HCT116 (cell line): Measurements from ENCODE around the gene SCN2A. TPM values are rescaled to one million over a fixed set of nuclear protein-coding genes. Genes with fewer than 3 reads are reported as not detected.

ENCODE experiments used
- ATAC-seq: fragments of 200-7000 bp; cut with Tn5 transposase; 2 replicates; pipeline ENCODE4 v1.9.1; 2020; ENCODE audit warnings: mild to moderate bottlenecking, moderate library complexity
- BruUV-seq: library from RNA; stranded (reverse); fragments of 400-500 nt; replicated peaks from 2 replicates; lab custom pipeline; 2021; lab: Mats Ljungman, UMichigan
- CTCF ChIA-PET: fragments of 300-600 bp; sonication (Branson Sonifier 250); formaldehyde crosslinking; loops from one replicate; lab custom pipeline; 2021; ENCODE audit warnings: antibody characterized with exemption; lab: Charles Lee
- POLR2A ChIA-PET: fragments of 300-600, 350-600 bp; sonication (Branson Sonifier 250); formaldehyde crosslinking; loops from one replicate; lab custom pipeline; 2021; ENCODE audit warnings: antibody characterized with exemption; lab: Charles Lee
- RAD21 ChIA-PET, 2 experiments: fragments of 300-600 bp; sonication (Branson Sonifier 250); formaldehyde crosslinking; loops; one replicate each; lab custom pipeline; 2023; ENCODE audit warnings: low total read pairs in 2 of 2; ENCODE audit not compliant: uncharacterized antibody in 2 of 2, unreplicated experiment in 2 of 2, low non-redundant PET in 1 of 2; lab: Charles Lee
- DNase-seq: peaks from one replicate; pipeline ENCODE4 v3.0.0-alpha.2; 2010; ENCODE audit warnings: low read depth, low spot score
- H2AFZ ChIP-seq: fragments of 200-600 bp; shearing (Covaris generic), sonication (generic); 2 replicates; pipeline ENCODE4 v1.6.1; 2017; ENCODE audit warnings: low read depth, mixed run types, mixed read lengths, antibody characterized with exemption, low read length; ENCODE audit not compliant: poor library complexity, severe bottlenecking
- H3K27ac ChIP-seq: 2 replicates; pipeline ENCODE4 v1.5.1; 2012; ENCODE audit warnings: low read depth, low read length
- H3K27me3 ChIP-seq: fragments of 200-600 bp; sonication (generic); 2 replicates; pipeline ENCODE4 v1.6.1; 2016; ENCODE audit warnings: mixed run types, low read length, mixed read lengths; ENCODE audit not compliant: insufficient read depth
- H3K36me3 ChIP-seq, 2 experiments: fragments of 200-500 bp in 1 of 2; fragments of 200-600 bp in 1 of 2; sonication (Bioruptor generic) in 1 of 2; sonication (generic) in 1 of 2; 2 replicates each; pipeline versions ENCODE4 v1.5.1 to v1.6.1; 2014 to 2016; ENCODE audit warnings: low read length in 2 of 2, inconsistent platforms in 1 of 2, mixed read lengths in 1 of 2, mixed run types in 1 of 2; ENCODE audit not compliant: insufficient read depth in 2 of 2, control insufficient read depth in 1 of 2
- H3K4me1 ChIP-seq, 2 experiments: fragments of 200-600 bp in 1 of 2; sonication (generic) in 1 of 2; 2 replicates each; pipeline versions ENCODE4 v1.5.1 to v1.6.1; 2012 to 2017; ENCODE audit warnings: low read length in 2 of 2, inconsistent platforms in 1 of 2, mild to moderate bottlenecking in 1 of 2, mixed read lengths in 1 of 2, mixed run types in 1 of 2, moderate library complexity in 1 of 2; ENCODE audit not compliant: insufficient read depth in 2 of 2, control insufficient read depth in 1 of 2
- H3K4me2 ChIP-seq: fragments of 200-600 bp; sonication (generic); 2 replicates; pipeline ENCODE4 v1.6.1; 2017; ENCODE audit warnings: mixed run types, low read length, mixed read lengths
- H3K4me3 ChIP-seq, 2 experiments: fragments of 200-600 bp in 1 of 2; sonication (generic) in 1 of 2; replicated peaks in 1 of 2; 2 replicates each; pipeline ENCODE4 v1.5.1; 2011 to 2016; ENCODE audit warnings: low read length in 2 of 2, control low read depth in 1 of 2, low read depth in 1 of 2, mild to moderate bottlenecking in 1 of 2, mixed read lengths in 1 of 2, mixed run types in 1 of 2
- H3K79me2 ChIP-seq: fragments of 200-600 bp; sonication (generic); 2 replicates; pipeline ENCODE4 v1.6.1; 2017; ENCODE audit warnings: mild to moderate bottlenecking, mixed run types, low read length, moderate library complexity, mixed read lengths; ENCODE audit not compliant: insufficient read depth
- H3K9ac ChIP-seq: fragments of 200-600 bp; sonication (generic); 2 replicates; pipeline ENCODE4 v1.6.1; 2016; ENCODE audit warnings: low read length, mixed read lengths
- H3K9me2 ChIP-seq: fragments of 200-600 bp; sonication (generic), shearing (Covaris generic); 2 replicates; pipeline ENCODE4 v1.6.1; 2017; ENCODE audit warnings: mixed run types, mild to moderate bottlenecking, moderate library complexity; ENCODE audit not compliant: insufficient read depth
- H3K9me3 ChIP-seq, 2 experiments: fragments of 200-500 bp in 1 of 2; fragments of 200-600 bp in 1 of 2; sonication (Bioruptor generic) in 1 of 2; sonication (generic) in 1 of 2; 2 replicates each; pipeline ENCODE4 v1.6.1; 2014 to 2017; ENCODE audit warnings: low read length in 2 of 2, mixed read lengths in 2 of 2, inconsistent platforms in 1 of 2, low read depth in 1 of 2, mild to moderate bottlenecking in 1 of 2, mixed run types in 1 of 2, moderate library complexity in 1 of 2; ENCODE audit not compliant: control insufficient read depth in 1 of 2, insufficient read depth in 1 of 2
- H4K20me1 ChIP-seq: fragments of 200-600 bp; sonication (generic), shearing (Covaris generic); 2 replicates; pipeline ENCODE4 v1.6.1; 2017; ENCODE audit warnings: mixed run types, mild to moderate bottlenecking, moderate library complexity; ENCODE audit not compliant: insufficient read depth
- ATF3 ChIP-seq: IDR thresholded peaks from 2 replicates; pipeline ENCODE4 v1.6.1; 2012
- CEBPB ChIP-seq: IDR thresholded peaks from 2 replicates; pipeline ENCODE4 v1.6.1; 2012; ENCODE audit warnings: low read depth
- CTCF ChIP-seq, 3 experiments: fragments of 200-600 bp in 1 of 3; sonication (generic) in 1 of 3; IDR thresholded peaks in 2 of 3; conservative IDR thresholded peaks in 1 of 3; 2 replicates each; pipeline ENCODE4 v1.5.1; 2012 to 2017; ENCODE audit warnings: low read depth in 2 of 3, low read length in 2 of 3, antibody characterized with exemption in 1 of 3, borderline replicate concordance in 1 of 3, control low read depth in 1 of 3, mild to moderate bottlenecking in 1 of 3, mixed read lengths in 1 of 3, mixed run types in 1 of 3, moderate library complexity in 1 of 3; ENCODE audit not compliant: insufficient read depth in 1 of 3
- EGR1 ChIP-seq: IDR thresholded peaks from 2 replicates; pipeline ENCODE4 v1.6.1; 2012; ENCODE audit warnings: low read depth
- EZH2phosphoT487 ChIP-seq: fragments of 200-600 bp; IDR thresholded peaks from 2 replicates; pipeline ENCODE4 v1.6.1; 2018; ENCODE audit warnings: antibody characterized with exemption, borderline replicate concordance
- FOSL1 ChIP-seq: IDR thresholded peaks from 2 replicates; pipeline ENCODE4 v1.6.1; 2012; ENCODE audit warnings: low read depth
- POLR2A ChIP-seq: IDR thresholded peaks from 2 replicates; pipeline ENCODE4 v1.7.0; 2011; ENCODE audit warnings: borderline replicate concordance; ENCODE audit not compliant: insufficient read depth, insufficient read length; ENCODE audit errors: extremely low read depth
- POLR2AphosphoS5 ChIP-seq: IDR thresholded peaks from 2 replicates; pipeline ENCODE4 v1.6.1; 2011; ENCODE audit warnings: mild to moderate bottlenecking, low read depth, low read length, moderate library complexity
- REST ChIP-seq: IDR thresholded peaks from 2 replicates; pipeline ENCODE4 v1.6.1; 2012; ENCODE audit warnings: low read depth
- SIN3A ChIP-seq: IDR thresholded peaks from 2 replicates; pipeline ENCODE4 v1.6.1; 2012; ENCODE audit warnings: low read depth
- SP1 ChIP-seq: IDR thresholded peaks from 2 replicates; pipeline ENCODE4 v1.6.1; 2012; ENCODE audit warnings: low read depth
- TCF7L2 ChIP-seq: IDR thresholded peaks from 2 replicates; pipeline ENCODE4 v1.7.0; 2011; ENCODE audit warnings: borderline replicate concordance, inconsistent platforms; ENCODE audit not compliant: insufficient read depth, insufficient read length; ENCODE audit errors: extremely low read depth
- YY1 ChIP-seq: IDR thresholded peaks from 2 replicates; pipeline ENCODE4 v1.6.1; 2011; ENCODE audit warnings: low read length, low read depth, moderate library complexity, mild to moderate bottlenecking; ENCODE audit not compliant: insufficient replicate concordance; ENCODE audit errors: extremely low read depth
- ZBTB33 ChIP-seq: IDR thresholded peaks from 2 replicates; pipeline ENCODE4 v1.6.1; 2011; ENCODE audit warnings: mild to moderate bottlenecking, low read length, moderate library complexity; ENCODE audit not compliant: insufficient replicate concordance; ENCODE audit errors: extremely low read depth
- ZFX ChIP-seq: fragments of 450-650 bp; IDR thresholded peaks from 2 replicates; pipeline ENCODE4 v1.6.1; 2017
- ZNF274 ChIP-seq: fragments of 200-500 bp; sonication (Bioruptor generic); IDR thresholded peaks from 2 replicates; pipeline ENCODE4 v1.6.1; 2014; ENCODE audit warnings: mild to moderate bottlenecking, low read depth, low read length, inconsistent platforms
- intact Hi-C: fragments of 100-400 bp; cut with micrococcal nuclease; formaldehyde crosslinking; loops from 2 replicates; pipeline ENCODE4 v1.10.0; 2022
- total RNA-seq: library from RNA; stranded (reverse); gene quantifications from one replicate; pipeline ENCODE4 v1.2.1, GENCODE V29; 2021; ENCODE audit not compliant: unreplicated experiment

The SCN2A gene
- total RNA-seq, 1 experiment from 2014 or later, result 0.25 TPM

- Histone ChIP-seq H4K20me1 (no peaks in the 10 kb centered on the region), H3K4me1 (no peaks in the 10 kb centered on the region), H3K9me3 (no peaks in the 10 kb centered on the region), H3K27me3 (no peaks in the 10 kb centered on the region), H3K9ac (no peak overlapping the region), H2AFZ (no peak overlapping the region), H3K36me3 (no peaks in the 10 kb centered on the region), H3K4me2 (no peak overlapping the region), H3K4me3 (no peak overlapping the region), H3K27ac (no peak overlapping the region), H3K9me2 (no peaks in the 10 kb centered on the region), H3K79me2 (no peaks in the 10 kb centered on the region)
- DNase-seq, result no peak
- ChIA-PET RAD21 (no interaction called here), CTCF (interaction anchor here (0.8 kb wide), 1 partner anchor 46 kb away, joined by 3 read pairs; no protein-coding TSS in a partner anchor), POLR2A (no interaction called here)
- intact Hi-C loops, result no loop called here
- ATAC-seq, result no peak
- TF ChIP-seq FOSL1 (no peak), REST (no peak), ATF3 (no peak), POLR2AphosphoS5 (no peak), ZBTB33 (no peak), YY1 (no peak), CEBPB (no peak), EGR1 (no peak), CTCF (IDR thresholded peaks at IDR 0.05 in 2 of 3, conservative IDR thresholded peaks at IDR 0.05 in 1 of 3; ENCODE audit: borderline replicate concordance in 1 of 3, insufficient read depth in 1 of 3, low read depth in 2 of 3, low read length in 2 of 3) (no peak), ZFX (no peak), TCF7L2 (no peak), ZNF274 (no peak), EZH2phosphoT487 (no peak), SIN3A (no peak), SP1 (no peak), POLR2A (no peak)
- BruUV-seq, result no TSS peak
Observed at GRCh38 chr2:165289069-165289468, 49.9 kb downstream of the SCN2A start.
